OCI-LY3 (cell line): ENCODE measurements around the gene GNAO1.

ENCODE experiments used
- H2AFZ ChIP-seq: fragments of 200-600, 300-600 bp; shearing (Covaris generic); 2 replicates; pipeline ENCODE4 v1.6.0; 2014; ENCODE audit warnings: antibody characterized with exemption, low read depth, low read length
- H3K27ac ChIP-seq: fragments of 200-600, 300-600 bp; sonication (generic); 2 replicates; pipeline ENCODE4 v1.5.1; 2014; ENCODE audit warnings: mild to moderate bottlenecking, low read length, moderate library complexity, mixed read lengths
- H3K27me3 ChIP-seq: fragments of 200-600, 300-600 bp; sonication (generic); 2 replicates; pipeline ENCODE4 v1.6.1; 2014; ENCODE audit warnings: low read depth, low read length, mixed read lengths
- H3K36me3 ChIP-seq: fragments of 200-600, 300-600 bp; sonication (generic); replicated peaks from 2 replicates; pipeline ENCODE3; 2014; ENCODE audit warnings: low read depth, low read length, mixed read lengths
- H3K4me1 ChIP-seq: fragments of 300-600, 200-600 bp; sonication (generic); 2 replicates; pipeline ENCODE4 v1.6.1; 2014; ENCODE audit warnings: low read length, mixed read lengths
- H3K4me2 ChIP-seq: fragments of 200-600, 300-600 bp; sonication (generic); 2 replicates; pipeline ENCODE4 v1.6.1; 2014; ENCODE audit warnings: low read length, mixed read lengths
- H3K4me3 ChIP-seq: fragments of 300-600, 200-600 bp; sonication (generic); 2 replicates; pipeline ENCODE4 v1.5.1; 2014; ENCODE audit warnings: antibody characterized with exemption, mild to moderate bottlenecking, low read length, moderate library complexity
- H3K79me2 ChIP-seq: fragments of 300-600, 200-600 bp; shearing (Covaris generic); 2 replicates; pipeline ENCODE4 v1.6.1; 2014; ENCODE audit warnings: mild to moderate bottlenecking, low read length, mixed read lengths
- H3K9ac ChIP-seq: fragments of 300-600, 200-600 bp; shearing (Covaris generic); 2 replicates; pipeline ENCODE4 v1.6.0; 2014; ENCODE audit warnings: mild to moderate bottlenecking, low read length, moderate library complexity
- H3K9me3 ChIP-seq: fragments of 200-600, 300-600 bp; shearing (Covaris generic); 2 replicates; pipeline ENCODE4 v1.6.1; 2014; ENCODE audit warnings: low read length, mixed read lengths; ENCODE audit not compliant: insufficient read depth
- H4K20me1 ChIP-seq: fragments of 200-600, 300-600 bp; sonication (generic); 2 replicates; pipeline ENCODE4 v1.6.1; 2016; ENCODE audit warnings: low read length, mixed read lengths; ENCODE audit not compliant: insufficient read depth
- EZH2phosphoT487 ChIP-seq: fragments of 200-600 bp; shearing (Covaris generic); IDR thresholded peaks from 2 replicates; pipeline ENCODE4 v1.6.1; 2018; ENCODE audit warnings: antibody characterized with exemption, mixed run types, low read depth
- TF ChIP-seq, protein P1 (sequence below): fragments of 200-600, 300-600 bp; sonication (generic); IDR thresholded peaks from 2 replicates; pipeline ENCODE4 v1.5.1; 2014; ENCODE audit warnings: antibody characterized with exemption, low read length, low read depth

GNAO1 gene

DNA sequence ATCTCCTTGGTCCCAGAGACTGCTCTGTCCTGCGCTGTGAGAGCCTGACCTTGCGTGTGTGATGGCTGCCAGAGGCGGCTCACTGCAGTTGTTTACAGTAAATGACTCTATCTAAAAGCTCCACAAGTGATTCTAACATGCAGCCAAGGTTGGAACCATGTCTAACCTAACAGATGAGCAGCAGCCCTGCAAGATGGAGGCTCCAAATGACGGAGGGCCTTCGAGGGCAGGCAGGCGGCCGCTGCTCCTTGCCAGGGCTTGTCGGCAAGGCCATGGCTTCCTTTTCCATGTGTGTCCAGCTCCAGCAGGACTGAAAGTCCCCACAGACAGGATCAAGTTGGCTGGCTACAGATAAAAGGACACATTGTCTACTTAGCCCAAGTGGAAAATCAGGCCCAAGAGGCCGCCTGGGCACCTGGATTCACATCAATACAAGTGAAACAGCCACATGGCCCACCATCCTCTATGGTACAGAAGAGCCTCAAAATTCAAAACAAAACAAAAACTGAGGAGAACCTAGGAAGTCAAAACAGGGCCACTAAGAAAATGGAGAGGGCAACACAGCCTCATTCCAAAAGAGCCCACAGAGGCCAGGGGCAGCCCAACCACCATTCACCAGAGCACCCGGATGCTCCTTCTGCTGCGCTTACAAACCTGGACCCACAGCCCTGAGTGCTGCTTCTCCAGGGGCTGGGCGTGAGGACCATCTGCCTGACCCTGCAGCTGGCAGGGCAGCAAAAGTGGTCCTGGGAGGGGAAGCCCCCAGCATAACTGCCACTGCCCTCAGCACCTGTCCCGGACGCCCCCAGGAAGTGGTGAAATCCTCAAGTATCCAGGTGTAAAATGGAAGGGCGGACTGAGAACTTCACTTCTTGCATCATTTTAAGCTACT lies 169.1 kb downstream of the GNAO1 start:
- H3K4me2 ChIP-seq: no peak overlapping the region
- H4K20me1 ChIP-seq: peaks cover 3% of the 10 kb centered on the region; the same call in 1 of the 2 replicates
- H3K9ac ChIP-seq: no peak overlapping the region
- H3K27me3 ChIP-seq: no peaks in the 10 kb centered on the region
- no peak overlapping the region for H3K4me3 ChIP-seq
- no peak overlapping the region for H2AFZ ChIP-seq
- TF ChIP-seq, protein P1, sequence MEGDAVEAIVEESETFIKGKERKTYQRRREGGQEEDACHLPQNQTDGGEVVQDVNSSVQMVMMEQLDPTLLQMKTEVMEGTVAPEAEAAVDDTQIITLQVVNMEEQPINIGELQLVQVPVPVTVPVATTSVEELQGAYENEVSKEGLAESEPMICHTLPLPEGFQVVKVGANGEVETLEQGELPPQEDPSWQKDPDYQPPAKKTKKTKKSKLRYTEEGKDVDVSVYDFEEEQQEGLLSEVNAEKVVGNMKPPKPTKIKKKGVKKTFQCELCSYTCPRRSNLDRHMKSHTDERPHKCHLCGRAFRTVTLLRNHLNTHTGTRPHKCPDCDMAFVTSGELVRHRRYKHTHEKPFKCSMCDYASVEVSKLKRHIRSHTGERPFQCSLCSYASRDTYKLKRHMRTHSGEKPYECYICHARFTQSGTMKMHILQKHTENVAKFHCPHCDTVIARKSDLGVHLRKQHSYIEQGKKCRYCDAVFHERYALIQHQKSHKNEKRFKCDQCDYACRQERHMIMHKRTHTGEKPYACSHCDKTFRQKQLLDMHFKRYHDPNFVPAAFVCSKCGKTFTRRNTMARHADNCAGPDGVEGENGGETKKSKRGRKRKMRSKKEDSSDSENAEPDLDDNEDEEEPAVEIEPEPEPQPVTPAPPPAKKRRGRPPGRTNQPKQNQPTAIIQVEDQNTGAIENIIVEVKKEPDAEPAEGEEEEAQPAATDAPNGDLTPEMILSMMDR: no peak
- no peak for TF ChIP-seq EZH2phosphoT487
- no peak overlapping the region for H3K27ac ChIP-seq
- peaks cover 23% of the 10 kb centered on the region for H3K4me1 ChIP-seq
- H3K36me3 ChIP-seq: peaks cover 45% of the 10 kb centered on the region
- H3K79me2 ChIP-seq: no peaks in the 10 kb centered on the region
- H3K9me3 ChIP-seq: no peaks in the 10 kb centered on the region

DNA sequence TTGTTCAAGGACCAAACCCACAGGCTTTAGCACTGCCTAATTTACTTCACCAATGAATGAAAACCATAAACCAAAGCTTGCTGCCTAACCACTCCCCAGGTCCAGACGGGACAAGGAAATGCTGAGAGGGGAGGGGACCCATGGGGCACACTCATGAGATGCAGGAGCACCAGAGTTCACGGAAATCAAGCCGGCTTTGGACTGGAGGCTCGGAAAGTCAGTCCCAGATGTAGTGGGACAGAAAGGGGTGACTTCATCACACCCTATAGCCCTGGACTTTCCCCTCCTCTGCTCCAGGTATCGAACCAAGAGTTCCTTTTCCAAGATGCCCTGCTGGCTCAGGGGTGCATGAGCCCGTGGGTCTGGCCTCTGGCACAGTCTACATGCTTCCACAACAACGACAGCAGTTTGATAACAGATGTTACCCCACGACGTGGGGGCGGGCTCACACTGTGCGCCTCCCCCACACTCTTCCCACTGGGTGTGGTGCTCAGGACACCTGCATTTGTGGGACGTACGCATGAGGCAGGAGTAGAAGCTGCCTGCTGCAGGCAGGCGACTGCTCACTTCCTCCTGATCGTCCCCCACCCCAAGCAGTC lies 170.9 kb downstream of the GNAO1 start:
- Histone ChIP-seq H4K20me1 (peaks cover 3% of the 10 kb centered on the region; the same call in 1 of the 2 replicates), H3K9me3 (no peaks in the 10 kb centered on the region), H3K4me3 (no peak overlapping the region), H3K27ac (no peak overlapping the region), H3K27me3 (no peaks in the 10 kb centered on the region), H3K4me1 (peaks cover 15% of the 10 kb centered on the region), H3K9ac (no peak overlapping the region), H3K4me2 (no peak overlapping the region), H3K79me2 (no peaks in the 10 kb centered on the region), H2AFZ (no peak overlapping the region), H3K36me3 (peaks cover 52% of the 10 kb centered on the region)
- no peak for TF ChIP-seq EZH2phosphoT487
- TF ChIP-seq, protein P1: no peak

DNA sequence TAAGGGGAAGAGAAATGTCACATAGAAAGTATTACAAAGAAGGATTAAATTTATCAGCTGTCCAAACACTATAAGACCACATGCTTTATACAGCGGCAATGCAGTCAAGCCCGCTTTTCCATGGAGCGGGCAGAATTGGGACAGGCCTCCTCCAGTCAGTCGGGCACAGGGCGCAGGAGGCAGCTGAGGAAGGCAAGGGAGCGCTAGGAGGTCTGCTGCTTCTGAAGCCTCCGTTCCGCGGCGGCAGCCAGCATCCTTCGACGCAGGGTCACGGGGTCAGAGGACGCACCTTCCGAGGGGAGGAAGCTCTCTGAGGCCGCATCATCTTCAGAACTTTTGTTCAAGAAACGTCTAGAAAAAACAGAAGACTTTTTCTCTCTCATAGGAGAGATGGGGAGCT lies 171.4 kb downstream of the GNAO1 start:
- TF ChIP-seq, protein P1: no peak
- no peak for TF ChIP-seq EZH2phosphoT487

DNA sequence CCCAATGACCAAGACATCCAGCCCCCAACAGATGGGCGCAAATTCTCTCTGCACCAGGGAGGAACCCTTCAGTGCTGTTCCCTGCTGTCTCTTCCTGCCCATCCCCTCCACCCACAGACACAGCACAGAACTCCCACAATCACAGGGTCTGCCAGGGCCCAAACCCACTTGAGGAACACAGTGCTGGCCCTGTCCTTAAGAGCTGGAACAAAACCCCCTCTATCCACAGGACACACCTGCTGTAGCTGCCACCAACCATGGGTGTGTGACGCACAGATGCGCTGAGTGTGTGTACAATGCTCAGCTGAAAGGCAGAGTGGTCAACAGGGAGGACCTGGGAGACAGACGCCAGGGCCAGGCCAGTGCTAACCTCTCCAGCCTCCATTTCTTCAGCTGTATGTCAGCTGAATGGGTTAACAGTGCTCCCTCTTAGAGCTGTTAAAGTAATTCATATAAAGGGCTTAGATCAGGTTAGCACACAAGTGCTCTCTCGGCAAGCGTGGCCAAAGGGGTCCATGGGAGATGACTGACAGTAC lies 172.0 kb downstream of the GNAO1 start:
- peaks cover 62% of the 10 kb centered on the region for H3K36me3 ChIP-seq
- no peak for TF ChIP-seq EZH2phosphoT487
- TF ChIP-seq, protein P1: no peak
- H4K20me1 ChIP-seq: peaks cover 3% of the 10 kb centered on the region; the same call in 1 of the 2 replicates
- no peaks in the 10 kb centered on the region for H3K79me2 ChIP-seq
- H3K4me3 ChIP-seq: no peak overlapping the region
- H3K27ac ChIP-seq: no peak overlapping the region
- H3K9me3 ChIP-seq: no peaks in the 10 kb centered on the region
- no peak overlapping the region for H3K9ac ChIP-seq
- no peaks in the 10 kb centered on the region for H3K27me3 ChIP-seq
- H2AFZ ChIP-seq: no peak overlapping the region
- H3K4me2 ChIP-seq: no peak overlapping the region
- peaks cover 4% of the 10 kb centered on the region for H3K4me1 ChIP-seq

More for the DNA sequence above, 171.4 kb downstream of the GNAO1 start:
- Histone ChIP-seq H3K36me3 (peaks cover 57% of the 10 kb centered on the region), H3K27ac (no peak overlapping the region), H3K9me3 (no peaks in the 10 kb centered on the region), H2AFZ (no peak overlapping the region), H3K4me2 (no peak overlapping the region), H3K79me2 (no peaks in the 10 kb centered on the region), H4K20me1 (peaks cover 3% of the 10 kb centered on the region; the same call in 1 of the 2 replicates), H3K9ac (no peak overlapping the region), H3K4me3 (no peak overlapping the region), H3K27me3 (no peaks in the 10 kb centered on the region), H3K4me1 (peaks cover 9% of the 10 kb centered on the region)
